ENCODE measurements around the gene CEP162. TPM values are rescaled to one million over a fixed set of nuclear protein-coding genes. Genes with fewer than 3 reads are reported as not detected.
"Not testable (repeated sequence)": the region's sequence is repeated elsewhere in the genome, so short reads cannot be mapped to it uniquely, and the experiment has no call there.

The CEP162 gene
- polyA plus RNA-seq, 4 donors, result 13.3 to 24.8 (median 20.5) TPM

GRCh38 chr6:84164328-84164727, 63.1 kb downstream of the CEP162 start:
- not testable (repeated sequence) for DNase-seq (ENCODE audit: low read depth in 4 of 4, low spot score in 3 of 4)

- no peak for DNase-seq (ENCODE audit: low read depth in 4 of 4, low spot score in 3 of 4)
Measured at GRCh38 chr6:84161190-84161589, 66.3 kb downstream of the CEP162 start.

- no peak for DNase-seq (ENCODE audit: low read depth in 4 of 4, low spot score in 3 of 4)
Measured at GRCh38 chr6:84156306-84156705, 71.1 kb downstream of the CEP162 start.

DNA sequence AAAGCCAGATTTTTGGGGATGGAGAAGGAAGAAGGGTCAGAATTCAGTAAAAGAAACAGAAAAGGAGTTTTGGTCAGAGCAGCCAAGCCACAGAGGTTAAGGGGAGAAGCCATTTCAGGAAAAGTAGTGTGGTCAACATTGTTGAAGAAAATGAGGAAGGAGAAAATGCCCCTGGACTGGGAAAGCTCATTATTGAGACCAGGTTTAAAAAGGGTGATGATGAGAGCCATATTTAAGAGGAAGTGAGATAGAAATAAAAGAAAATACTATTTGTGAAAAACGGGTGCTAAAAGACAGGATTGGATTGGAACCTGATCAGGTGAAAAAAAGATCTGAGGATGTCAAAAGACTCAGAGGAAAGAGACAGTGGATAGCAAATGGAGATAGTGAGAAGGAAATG, 75.8 kb downstream of the CEP162 start:
- DNase-seq (ENCODE audit: low read depth in 4 of 4, low spot score in 3 of 4), result no peak

GRCh38 chr6:84150705-84151104, 76.7 kb downstream of the CEP162 start:
- no peak for DNase-seq (ENCODE audit: low read depth in 4 of 4, low spot score in 3 of 4)

DNA sequence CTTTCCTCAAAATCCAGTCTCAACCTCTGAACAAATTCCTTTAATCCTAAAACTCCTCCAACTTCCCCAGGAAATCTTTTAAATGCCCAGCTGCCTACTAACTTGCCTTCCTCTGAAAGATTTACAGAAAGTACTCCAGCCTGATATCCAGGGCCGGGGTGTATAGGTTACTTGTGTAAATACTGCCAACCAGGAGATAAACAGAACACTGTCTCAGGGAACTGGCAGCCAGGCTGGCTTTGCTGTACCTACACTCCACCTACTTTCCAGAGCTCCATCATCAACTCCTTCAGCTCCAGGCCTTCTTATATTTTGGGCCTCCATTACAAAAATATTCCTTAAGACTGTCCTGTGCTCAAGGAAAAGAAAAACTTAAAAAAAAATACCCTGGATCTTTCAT, 85.9 kb downstream of the CEP162 start:
- no peak for DNase-seq (ENCODE audit: low read depth in 4 of 4, low spot score in 3 of 4)

GRCh38 chr6:84139311-84139710, 88.1 kb downstream of the CEP162 start:
- no peak for DNase-seq (ENCODE audit: low read depth in 4 of 4, low spot score in 3 of 4)

GRCh38 chr6:84137989-84138575, 89.4 kb downstream of the CEP162 start:
- no peak for DNase-seq (ENCODE audit: low read depth in 4 of 4, low spot score in 3 of 4)

GRCh38 chr6:84137051-84137375, 90.4 kb downstream of the CEP162 start:
- no peak for DNase-seq (ENCODE audit: low read depth in 4 of 4, low spot score in 3 of 4)

DNA sequence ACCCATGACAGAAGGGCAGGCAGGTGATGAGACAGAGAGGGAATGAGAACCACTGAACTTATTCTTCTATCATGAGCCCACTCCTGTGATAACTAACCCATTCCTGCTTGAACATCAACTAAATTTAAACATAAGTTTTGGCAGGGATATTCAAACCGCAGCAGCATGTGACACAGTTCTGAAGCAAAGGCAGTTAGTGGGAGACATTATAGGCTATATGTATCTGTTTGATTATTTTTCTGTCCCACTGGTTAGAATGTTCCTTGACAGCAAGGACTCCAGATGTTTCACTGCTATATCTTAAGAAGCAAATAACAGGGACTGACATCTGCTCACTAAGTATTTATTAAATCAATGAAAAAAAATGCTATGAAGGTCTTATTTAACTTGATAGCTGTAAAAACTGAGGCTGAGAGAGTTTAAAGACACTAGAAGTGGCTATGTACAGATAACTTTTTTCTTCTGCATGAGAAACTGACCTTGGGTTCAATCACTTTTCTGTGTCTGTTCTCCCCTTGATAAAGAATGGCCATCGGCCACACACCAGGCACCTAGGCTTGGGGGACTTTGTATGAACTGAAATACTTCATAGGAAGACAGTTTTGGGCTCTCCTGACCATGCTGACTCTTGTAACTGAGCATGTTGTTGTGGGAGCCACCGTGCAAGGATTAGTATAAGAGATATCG, 90.9 kb downstream of the CEP162 start:
- DNase-seq (ENCODE audit: low read depth in 4 of 4, low spot score in 3 of 4), result no peak

DNA sequence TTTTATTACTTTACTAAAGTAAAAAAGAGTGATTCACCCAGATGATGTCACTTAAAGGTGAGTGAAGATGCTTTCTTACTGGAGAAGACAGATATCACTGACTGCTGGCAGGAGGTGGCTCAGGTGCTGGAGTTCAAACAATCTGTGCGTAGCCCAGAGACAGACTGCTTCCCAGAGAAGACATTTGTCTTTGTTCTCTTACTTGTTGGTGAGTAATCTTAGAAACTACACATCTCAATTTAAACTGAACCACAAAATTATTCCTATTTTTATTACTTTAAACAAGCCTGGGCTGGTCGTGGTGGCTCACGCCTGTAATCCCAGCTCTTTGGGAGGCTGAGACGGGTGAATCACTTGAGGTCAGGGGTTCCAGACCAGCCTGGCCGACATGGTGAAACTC, 92.2 kb downstream of the CEP162 start:
- no peak for DNase-seq (ENCODE audit: low read depth in 4 of 4, low spot score in 3 of 4)

DNA sequence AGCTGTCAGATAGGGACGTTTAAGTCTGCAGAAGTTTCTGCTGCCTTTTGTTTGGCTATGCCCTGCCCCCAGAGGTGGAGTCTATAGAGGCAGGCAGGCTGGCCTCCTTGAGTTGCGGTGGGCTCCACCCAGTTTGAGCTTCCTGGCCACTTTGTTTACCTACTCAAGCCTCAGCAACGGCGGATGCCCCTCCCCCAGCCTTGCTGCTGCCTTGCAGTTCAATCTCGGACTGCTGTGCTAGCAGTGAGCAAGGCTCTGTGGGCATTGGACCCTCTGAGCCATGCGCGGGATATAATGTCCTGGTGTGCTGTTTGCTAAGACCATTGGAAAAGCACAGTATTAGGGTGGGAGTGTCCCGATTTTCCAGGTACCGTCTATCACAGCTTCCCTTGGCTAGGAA, 94.1 kb downstream of the CEP162 start:
- not testable (repeated sequence) for DNase-seq (ENCODE audit: low read depth in 4 of 4, low spot score in 3 of 4)

- not testable (repeated sequence) for DNase-seq (ENCODE audit: low read depth in 4 of 4, low spot score in 3 of 4)
Measured at GRCh38 chr6:84129588-84129987, 97.9 kb downstream of the CEP162 start.

GRCh38 chr6:84123186-84123585, 104.3 kb downstream of the CEP162 start:
- no peak for DNase-seq (ENCODE audit: low read depth in 4 of 4, low spot score in 3 of 4)

DNA sequence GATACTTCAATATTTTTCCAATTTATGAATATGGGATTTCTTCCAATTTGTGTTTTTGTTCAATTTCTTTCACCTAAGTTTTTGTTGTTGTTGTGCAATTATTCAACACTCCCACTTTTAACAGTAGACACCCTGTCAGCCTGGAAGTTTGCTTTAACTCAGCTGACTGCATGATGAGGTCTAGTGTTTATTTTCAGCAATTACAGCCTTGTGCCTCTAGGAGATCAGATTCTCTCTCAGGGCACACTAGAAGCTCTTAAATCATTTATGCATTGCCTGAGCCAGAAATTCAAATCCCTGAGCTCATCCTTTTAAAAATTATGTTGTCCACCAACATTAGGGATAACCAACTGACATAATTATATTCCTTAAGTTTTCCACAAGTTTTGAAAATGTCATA, 108.2 kb downstream of the CEP162 start:
- no peak for DNase-seq (ENCODE audit: low read depth in 4 of 4, low spot score in 3 of 4)

GRCh38 chr6:84118191-84118590, 109.3 kb downstream of the CEP162 start:
- no peak for DNase-seq (ENCODE audit: low read depth in 4 of 4, low spot score in 3 of 4)

- not testable (repeated sequence) for DNase-seq (ENCODE audit: low read depth in 4 of 4, low spot score in 3 of 4)
Measured at GRCh38 chr6:84114933-84115594, 112.4 kb downstream of the CEP162 start.

- not testable (repeated sequence) for DNase-seq (ENCODE audit: low read depth in 4 of 4, low spot score in 3 of 4)
Measured at GRCh38 chr6:84111351-84111750, 116.1 kb downstream of the CEP162 start.

DNA sequence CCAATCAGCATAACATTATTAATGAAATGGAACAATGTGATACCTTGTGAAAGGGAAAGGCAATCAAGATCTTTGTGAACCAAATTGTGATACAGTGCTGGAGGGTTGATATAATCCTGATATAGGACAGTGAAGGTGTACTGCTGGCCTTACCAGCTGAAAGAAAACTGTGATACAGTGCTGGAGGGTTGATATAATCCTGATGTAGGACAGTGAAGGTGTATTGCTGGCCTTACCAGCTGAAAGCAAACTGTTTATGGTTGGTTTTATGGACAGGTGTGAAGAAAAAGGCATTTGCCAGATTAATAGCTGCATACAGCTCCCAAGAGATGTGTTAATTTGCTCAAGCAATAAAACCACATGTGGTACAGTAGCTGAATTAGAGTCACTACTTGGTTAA, 119.9 kb downstream of the CEP162 start:
- DNase-seq (ENCODE audit: low read depth in 4 of 4, low spot score in 3 of 4), result no peak

- not testable (repeated sequence) for DNase-seq (ENCODE audit: low read depth in 4 of 4, low spot score in 3 of 4)
Measured at GRCh38 chr6:84105215-84105924, 122.1 kb downstream of the CEP162 start.

GRCh38 chr6:84103029-84103428, 124.4 kb downstream of the CEP162 start:
- DNase-seq (ENCODE audit: low read depth in 4 of 4, low spot score in 3 of 4), result no peak

GRCh38 chr6:84095156-84095555, 132.3 kb downstream of the CEP162 start:
- no peak for DNase-seq (ENCODE audit: low read depth in 4 of 4, low spot score in 3 of 4)

Measured in left renal pelvis (tissue), 4 donors.